ENCODE measurements around the gene NTHL1.

Gene NTHL1

DNA sequence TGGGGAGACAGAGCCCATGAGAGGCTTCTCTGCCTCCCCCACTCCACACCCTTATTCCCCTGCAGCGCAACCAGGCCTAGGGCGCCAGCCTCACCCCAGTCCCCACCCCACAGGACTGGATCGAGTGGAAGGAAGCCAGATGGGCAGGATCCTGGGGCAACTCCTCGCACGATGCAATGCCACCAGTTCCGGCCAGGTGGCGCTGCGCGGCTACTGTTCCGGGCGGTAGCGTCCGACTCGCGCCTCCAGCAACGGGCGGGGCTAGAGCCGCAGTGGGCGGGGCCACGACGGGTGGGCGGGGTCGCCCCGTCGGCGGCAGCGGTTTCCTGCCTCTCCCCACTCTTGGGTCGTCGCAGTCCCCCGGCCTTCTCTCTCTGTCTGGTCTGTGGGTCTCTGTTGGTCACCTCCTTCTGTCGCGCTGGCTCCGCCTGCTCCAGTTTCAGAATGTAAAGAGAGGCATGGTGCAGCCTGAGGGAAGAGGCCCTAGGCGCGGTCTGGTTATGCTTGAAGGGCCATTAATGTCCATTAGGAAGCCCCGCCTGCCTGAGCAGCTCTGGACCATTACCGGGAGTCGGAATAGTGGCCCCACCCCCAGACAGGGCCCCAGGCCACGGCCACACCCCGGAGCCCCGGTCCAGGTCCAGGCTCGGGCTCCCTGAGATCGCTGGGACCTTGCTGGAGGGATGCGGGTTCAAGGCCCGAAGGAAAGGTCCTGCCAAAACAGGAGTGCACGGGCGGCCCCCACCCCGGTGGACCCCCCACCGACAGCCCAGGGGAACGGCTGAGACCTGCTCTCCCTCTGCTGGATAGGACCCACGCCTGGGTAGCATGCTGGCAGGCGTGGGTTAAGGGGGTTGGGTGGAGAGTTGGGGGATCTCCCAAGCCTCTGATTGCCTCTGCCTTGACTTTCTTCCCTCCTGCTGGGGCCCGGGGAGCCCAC is 24.3 kb downstream of the NTHL1 start:
- H3K4me1 ChIP-seq (ENCODE audit: control insufficient read depth, low read length) = peaks cover 19% of the 10 kb centered on the region

GRCh38 chr16:2022723-2023091 is 24.9 kb downstream of the NTHL1 start:
- H4K20me1 ChIP-seq (ENCODE audit: control insufficient read depth, insufficient read depth, low read depth, low read length) = no peaks in the 10 kb centered on the region
- H3K9me3 ChIP-seq (ENCODE audit: control insufficient read depth, insufficient read depth, low read length) = no peaks in the 10 kb centered on the region
- H3F3A ChIP-seq (ENCODE audit: control insufficient read depth, insufficient read depth) = no peaks in the 10 kb centered on the region; the same call in 1 of the 2 replicates
- H3K79me2 ChIP-seq (ENCODE audit: control insufficient read depth, low read length) = no peaks in the 10 kb centered on the region
- TF ChIP-seq CTCF (IDR thresholded peaks at IDR 0.05; ENCODE audit: low read depth, low read length, poor library complexity, severe bottlenecking) = no peak
- no peak for TF ChIP-seq EZH2phosphoT487 (IDR thresholded peaks at IDR 0.05; ENCODE audit: borderline replicate concordance, low read length)
- H3K9me2 ChIP-seq (replicated peaks; ENCODE audit: control insufficient read depth, low read length) = no peaks in the 10 kb centered on the region
- H3K36me3 ChIP-seq (ENCODE audit: control insufficient read depth, low read length) = no peaks in the 10 kb centered on the region
- H3K27me3 ChIP-seq (ENCODE audit: control insufficient read depth, low read length) = peaks cover 54% of the 10 kb centered on the region
- H3K4me2 ChIP-seq (ENCODE audit: low read length) = peak overlapping the region; percentile 81
- H3K4me1 ChIP-seq (ENCODE audit: control insufficient read depth, low read length) = peaks cover 19% of the 10 kb centered on the region
- no peak overlapping the region for H3K27ac ChIP-seq (ENCODE audit: low read depth, low read length)
- H3K4me3 ChIP-seq (ENCODE audit: low read length) = peak overlapping the region; percentile 58

More for the DNA sequence above, 24.3 kb downstream of the NTHL1 start:
- Histone ChIP-seq H3K4me3 (ENCODE audit: low read length) (peak overlapping the region; percentile 58), H3K9me3 (ENCODE audit: control insufficient read depth, insufficient read depth, low read length) (no peaks in the 10 kb centered on the region), H3K4me2 (ENCODE audit: low read length) (peak overlapping the region; percentile 81), H3F3A (ENCODE audit: control insufficient read depth, insufficient read depth) (no peaks in the 10 kb centered on the region; the same call in 1 of the 2 replicates), H3K27me3 (ENCODE audit: control insufficient read depth, low read length) (peaks cover 58% of the 10 kb centered on the region), H3K27ac (ENCODE audit: low read depth, low read length) (no peak overlapping the region), H3K79me2 (ENCODE audit: control insufficient read depth, low read length) (no peaks in the 10 kb centered on the region), H4K20me1 (ENCODE audit: control insufficient read depth, insufficient read depth, low read depth, low read length) (no peaks in the 10 kb centered on the region; the same call in 1 of the 2 replicates), H3K9me2 (replicated peaks; ENCODE audit: control insufficient read depth, low read length) (no peaks in the 10 kb centered on the region), H3K36me3 (ENCODE audit: control insufficient read depth, low read length) (no peaks in the 10 kb centered on the region)
- peak; percentile 96 for TF ChIP-seq CTCF (IDR thresholded peaks at IDR 0.05; ENCODE audit: low read depth, low read length, poor library complexity, severe bottlenecking)
- TF ChIP-seq EZH2phosphoT487 (IDR thresholded peaks at IDR 0.05; ENCODE audit: borderline replicate concordance, low read length) = no peak

GRCh38 chr16:2019921-2020831 is 27.5 kb downstream of the NTHL1 start:
- no peaks in the 10 kb centered on the region for H3K79me2 ChIP-seq (ENCODE audit: control insufficient read depth, low read length)
- no peak overlapping the region for H3K4me3 ChIP-seq (ENCODE audit: low read length)
- no peak overlapping the region for H3K27ac ChIP-seq (ENCODE audit: low read depth, low read length)
- no peaks in the 10 kb centered on the region for H3K9me3 ChIP-seq (ENCODE audit: control insufficient read depth, insufficient read depth, low read length)
- TF ChIP-seq CTCF (IDR thresholded peaks at IDR 0.05; ENCODE audit: low read depth, low read length, poor library complexity, severe bottlenecking) (no peak), EZH2phosphoT487 (IDR thresholded peaks at IDR 0.05; ENCODE audit: borderline replicate concordance, low read length) (no peak)
- H3K9me2 ChIP-seq (replicated peaks; ENCODE audit: control insufficient read depth, low read length) = no peaks in the 10 kb centered on the region
- no peaks in the 10 kb centered on the region for H3K36me3 ChIP-seq (ENCODE audit: control insufficient read depth, low read length)
- H3K27me3 ChIP-seq (ENCODE audit: control insufficient read depth, low read length) = peaks cover 34% of the 10 kb centered on the region
- H3K4me1 ChIP-seq (ENCODE audit: control insufficient read depth, low read length) = peaks cover 12% of the 10 kb centered on the region
- H3F3A ChIP-seq (ENCODE audit: control insufficient read depth, insufficient read depth) = no peaks in the 10 kb centered on the region; the same call in 1 of the 2 replicates
- H4K20me1 ChIP-seq (ENCODE audit: control insufficient read depth, insufficient read depth, low read depth, low read length) = no peaks in the 10 kb centered on the region
- H3K4me2 ChIP-seq (ENCODE audit: low read length) = no peak overlapping the region

Measured in DOHH2 (cell line).